OCI-LY3 (cell line): Measurements from ENCODE around the gene NGFR.

Experiments used
- EZH2phosphoT487 ChIP-seq: fragments of 200-600 bp; shearing (Covaris generic); IDR thresholded peaks from 2 replicates; pipeline ENCODE4 v1.6.1; 2018; ENCODE audit warnings: antibody characterized with exemption, mixed run types, low read depth
- TF ChIP-seq, protein P1 (sequence below): fragments of 200-600, 300-600 bp; sonication (generic); IDR thresholded peaks from 2 replicates; pipeline ENCODE4 v1.5.1; 2014; ENCODE audit warnings: antibody characterized with exemption, low read length, low read depth

DNA sequence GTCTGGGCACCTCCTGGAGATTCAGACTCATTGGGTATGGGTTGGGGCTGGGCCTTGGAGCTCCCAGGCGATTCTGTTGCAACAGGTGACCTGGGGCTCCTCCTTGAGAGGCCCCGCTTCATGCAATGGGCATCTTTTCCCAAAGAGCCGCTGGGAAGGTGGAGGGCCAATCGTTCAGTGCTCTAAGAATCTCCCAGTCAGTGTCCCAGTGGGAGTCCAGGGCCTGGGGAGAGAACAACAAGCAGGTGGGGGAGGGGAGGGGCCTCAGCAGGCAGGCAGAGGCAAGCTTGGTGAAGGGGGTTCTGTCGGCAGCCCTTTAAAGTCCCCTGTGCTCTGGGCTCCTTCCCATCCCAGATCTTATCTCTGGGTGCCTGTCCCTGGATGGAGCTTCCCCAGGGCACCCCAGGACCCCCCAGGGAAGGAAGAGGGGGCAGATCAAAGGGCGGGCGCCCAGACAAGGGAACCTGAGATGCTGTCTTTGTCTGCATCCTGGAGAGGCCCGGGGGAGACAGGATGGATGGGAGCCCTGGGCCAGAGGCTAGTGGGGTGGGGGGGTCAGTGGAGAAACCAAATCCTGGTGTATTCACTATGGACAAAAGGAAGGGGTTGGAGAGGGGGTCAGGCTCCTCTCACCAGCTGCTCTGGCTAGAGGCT is 50.0 kb downstream of the NGFR start:
- TF ChIP-seq, protein P1, sequence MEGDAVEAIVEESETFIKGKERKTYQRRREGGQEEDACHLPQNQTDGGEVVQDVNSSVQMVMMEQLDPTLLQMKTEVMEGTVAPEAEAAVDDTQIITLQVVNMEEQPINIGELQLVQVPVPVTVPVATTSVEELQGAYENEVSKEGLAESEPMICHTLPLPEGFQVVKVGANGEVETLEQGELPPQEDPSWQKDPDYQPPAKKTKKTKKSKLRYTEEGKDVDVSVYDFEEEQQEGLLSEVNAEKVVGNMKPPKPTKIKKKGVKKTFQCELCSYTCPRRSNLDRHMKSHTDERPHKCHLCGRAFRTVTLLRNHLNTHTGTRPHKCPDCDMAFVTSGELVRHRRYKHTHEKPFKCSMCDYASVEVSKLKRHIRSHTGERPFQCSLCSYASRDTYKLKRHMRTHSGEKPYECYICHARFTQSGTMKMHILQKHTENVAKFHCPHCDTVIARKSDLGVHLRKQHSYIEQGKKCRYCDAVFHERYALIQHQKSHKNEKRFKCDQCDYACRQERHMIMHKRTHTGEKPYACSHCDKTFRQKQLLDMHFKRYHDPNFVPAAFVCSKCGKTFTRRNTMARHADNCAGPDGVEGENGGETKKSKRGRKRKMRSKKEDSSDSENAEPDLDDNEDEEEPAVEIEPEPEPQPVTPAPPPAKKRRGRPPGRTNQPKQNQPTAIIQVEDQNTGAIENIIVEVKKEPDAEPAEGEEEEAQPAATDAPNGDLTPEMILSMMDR = no peak
- TF ChIP-seq EZH2phosphoT487 = no peak
